WTC11 (cell line): Measurements from ENCODE around the gene TRIM66.

Experiments used
- ETV6 ChIP-seq: sonication (generic); formaldehyde crosslinking; IDR thresholded peaks from 2 replicates; pipeline ENCODE4 v1.8.1; 2022; ENCODE audit warnings: mild to moderate bottlenecking, missing genetic modification reagents
- FOXJ3 ChIP-seq: sonication (generic); formaldehyde crosslinking; IDR thresholded peaks from 2 replicates; pipeline ENCODE4 v1.9.0; 2021; ENCODE audit warnings: missing genetic modification reagents, mild to moderate bottlenecking, borderline replicate concordance
- NFYB ChIP-seq: sonication (generic); formaldehyde crosslinking; conservative IDR thresholded peaks from 2 replicates; pipeline ENCODE4 v1.8.0; 2022; ENCODE audit warnings: low read depth, missing genetic modification reagents
- SOX15 ChIP-seq: fragments of 250-450 bp; sonication (Bioruptor Pico); IDR thresholded peaks from 2 replicates; pipeline ENCODE4 v1.9.0; 2021; ENCODE audit warnings: mild to moderate bottlenecking
- ZNF416 ChIP-seq: fragments of 250-450 bp; sonication (Bioruptor Pico); IDR thresholded peaks from 2 replicates; pipeline ENCODE4 v1.9.0; 2021; ENCODE audit warnings: mild to moderate bottlenecking, inconsistent platforms
- TF ChIP-seq, protein P1 (sequence below): fragments of 200-600 bp; IDR thresholded peaks from 2 replicates; pipeline ENCODE4 v1.8.0; 2022; ENCODE audit warnings: antibody characterized with exemption
- TF ChIP-seq, protein P2 (sequence below): sonication (generic); formaldehyde crosslinking; IDR thresholded peaks from 2 replicates; pipeline ENCODE4 v1.8.0; 2022; ENCODE audit warnings: mild to moderate bottlenecking, missing genetic modification reagents
- TF ChIP-seq, protein P3 (sequence below): sonication (generic); formaldehyde crosslinking; IDR thresholded peaks from 2 replicates; pipeline ENCODE4 v1.8.1; 2022; ENCODE audit warnings: low read depth, missing genetic modification reagents, borderline replicate concordance
- TF ChIP-seq, protein P4 (sequence below): sonication (generic); formaldehyde crosslinking; IDR thresholded peaks from 2 replicates; pipeline ENCODE4 v1.8.0; 2022; ENCODE audit warnings: mild to moderate bottlenecking, missing genetic modification reagents
- TF ChIP-seq, protein P5 (sequence below): sonication (generic); formaldehyde crosslinking; IDR thresholded peaks from 2 replicates; pipeline ENCODE4 v1.8.1; 2023; ENCODE audit warnings: mild to moderate bottlenecking, moderate library complexity, missing genetic modification reagents
- TF ChIP-seq, protein P6 (sequence below): sonication (generic); formaldehyde crosslinking; IDR thresholded peaks from 2 replicates; pipeline ENCODE4 v1.8.1; 2023; ENCODE audit warnings: mild to moderate bottlenecking, missing genetic modification reagents, moderate library complexity
- TF ChIP-seq, protein P7 (sequence below): sonication (generic); formaldehyde crosslinking; IDR thresholded peaks from 2 replicates; pipeline ENCODE4 v1.8.0; 2023; ENCODE audit warnings: missing genetic modification reagents, mild to moderate bottlenecking, borderline replicate concordance
- TF ChIP-seq, protein P8 (sequence below): sonication (generic); formaldehyde crosslinking; IDR thresholded peaks from 2 replicates; pipeline ENCODE4 v1.8.0; 2022; ENCODE audit warnings: mild to moderate bottlenecking, missing genetic modification reagents

DNA sequence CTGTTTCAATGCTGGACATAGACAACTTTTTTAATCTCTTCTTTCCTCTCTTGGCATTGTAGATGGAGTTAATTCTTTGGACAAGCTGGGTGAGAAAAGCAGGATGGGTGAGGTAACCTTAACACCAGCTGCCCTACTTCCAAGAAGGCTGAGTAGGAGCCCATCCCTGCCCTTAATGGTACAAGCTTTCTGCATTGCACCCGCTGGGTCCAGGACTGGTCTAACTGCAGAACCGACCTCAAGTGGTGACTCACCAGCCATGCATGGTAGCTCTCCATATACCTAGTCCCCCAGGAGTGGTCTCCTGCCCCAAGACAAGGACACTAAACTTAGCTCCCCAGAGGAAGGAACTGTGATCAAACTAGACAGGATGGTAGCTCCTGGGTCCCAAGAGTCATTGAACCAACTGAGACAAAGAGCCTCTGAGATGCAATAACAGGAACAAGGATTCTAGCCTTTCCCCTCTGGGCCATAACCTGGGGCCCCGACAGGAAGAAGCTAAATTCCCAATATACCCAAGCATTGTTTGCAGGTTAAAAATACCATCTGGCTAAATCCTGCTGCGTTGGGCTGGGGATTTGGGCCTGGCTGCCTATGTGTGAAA, 32.3 kb upstream of the TRIM66 start:
- TF ChIP-seq ETV6 (no peak), FOXJ3 (CRISPR knock-in tag) (no peak), SOX15 (CRISPR knock-in tag) (no peak), ZNF416 (no peak), NFYB (CRISPR knock-in tag) (no peak)
- TF ChIP-seq, protein P1, sequence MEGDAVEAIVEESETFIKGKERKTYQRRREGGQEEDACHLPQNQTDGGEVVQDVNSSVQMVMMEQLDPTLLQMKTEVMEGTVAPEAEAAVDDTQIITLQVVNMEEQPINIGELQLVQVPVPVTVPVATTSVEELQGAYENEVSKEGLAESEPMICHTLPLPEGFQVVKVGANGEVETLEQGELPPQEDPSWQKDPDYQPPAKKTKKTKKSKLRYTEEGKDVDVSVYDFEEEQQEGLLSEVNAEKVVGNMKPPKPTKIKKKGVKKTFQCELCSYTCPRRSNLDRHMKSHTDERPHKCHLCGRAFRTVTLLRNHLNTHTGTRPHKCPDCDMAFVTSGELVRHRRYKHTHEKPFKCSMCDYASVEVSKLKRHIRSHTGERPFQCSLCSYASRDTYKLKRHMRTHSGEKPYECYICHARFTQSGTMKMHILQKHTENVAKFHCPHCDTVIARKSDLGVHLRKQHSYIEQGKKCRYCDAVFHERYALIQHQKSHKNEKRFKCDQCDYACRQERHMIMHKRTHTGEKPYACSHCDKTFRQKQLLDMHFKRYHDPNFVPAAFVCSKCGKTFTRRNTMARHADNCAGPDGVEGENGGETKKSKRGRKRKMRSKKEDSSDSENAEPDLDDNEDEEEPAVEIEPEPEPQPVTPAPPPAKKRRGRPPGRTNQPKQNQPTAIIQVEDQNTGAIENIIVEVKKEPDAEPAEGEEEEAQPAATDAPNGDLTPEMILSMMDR, result no peak
- TF ChIP-seq, protein P2, sequence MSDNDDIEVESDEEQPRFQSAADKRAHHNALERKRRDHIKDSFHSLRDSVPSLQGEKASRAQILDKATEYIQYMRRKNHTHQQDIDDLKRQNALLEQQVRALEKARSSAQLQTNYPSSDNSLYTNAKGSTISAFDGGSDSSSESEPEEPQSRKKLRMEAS (CRISPR knock-in tag), result no peak
- TF ChIP-seq, protein P3, sequence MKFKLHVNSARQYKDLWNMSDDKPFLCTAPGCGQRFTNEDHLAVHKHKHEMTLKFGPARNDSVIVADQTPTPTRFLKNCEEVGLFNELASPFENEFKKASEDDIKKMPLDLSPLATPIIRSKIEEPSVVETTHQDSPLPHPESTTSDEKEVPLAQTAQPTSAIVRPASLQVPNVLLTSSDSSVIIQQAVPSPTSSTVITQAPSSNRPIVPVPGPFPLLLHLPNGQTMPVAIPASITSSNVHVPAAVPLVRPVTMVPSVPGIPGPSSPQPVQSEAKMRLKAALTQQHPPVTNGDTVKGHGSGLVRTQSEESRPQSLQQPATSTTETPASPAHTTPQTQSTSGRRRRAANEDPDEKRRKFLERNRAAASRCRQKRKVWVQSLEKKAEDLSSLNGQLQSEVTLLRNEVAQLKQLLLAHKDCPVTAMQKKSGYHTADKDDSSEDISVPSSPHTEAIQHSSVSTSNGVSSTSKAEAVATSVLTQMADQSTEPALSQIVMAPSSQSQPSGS, result no peak
- TF ChIP-seq, protein P4, sequence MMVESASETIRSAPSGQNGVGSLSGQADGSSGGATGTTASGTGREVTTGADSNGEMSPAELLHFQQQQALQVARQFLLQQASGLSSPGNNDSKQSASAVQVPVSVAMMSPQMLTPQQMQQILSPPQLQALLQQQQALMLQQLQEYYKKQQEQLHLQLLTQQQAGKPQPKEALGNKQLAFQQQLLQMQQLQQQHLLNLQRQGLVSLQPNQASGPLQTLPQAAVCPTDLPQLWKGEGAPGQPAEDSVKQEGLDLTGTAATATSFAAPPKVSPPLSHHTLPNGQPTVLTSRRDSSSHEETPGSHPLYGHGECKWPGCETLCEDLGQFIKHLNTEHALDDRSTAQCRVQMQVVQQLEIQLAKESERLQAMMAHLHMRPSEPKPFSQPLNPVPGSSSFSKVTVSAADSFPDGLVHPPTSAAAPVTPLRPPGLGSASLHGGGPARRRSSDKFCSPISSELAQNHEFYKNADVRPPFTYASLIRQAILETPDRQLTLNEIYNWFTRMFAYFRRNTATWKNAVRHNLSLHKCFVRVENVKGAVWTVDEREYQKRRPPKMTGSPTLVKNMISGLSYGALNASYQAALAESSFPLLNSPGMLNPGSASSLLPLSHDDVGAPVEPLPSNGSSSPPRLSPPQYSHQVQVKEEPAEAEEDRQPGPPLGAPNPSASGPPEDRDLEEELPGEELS, result no peak
- TF ChIP-seq, protein P5, sequence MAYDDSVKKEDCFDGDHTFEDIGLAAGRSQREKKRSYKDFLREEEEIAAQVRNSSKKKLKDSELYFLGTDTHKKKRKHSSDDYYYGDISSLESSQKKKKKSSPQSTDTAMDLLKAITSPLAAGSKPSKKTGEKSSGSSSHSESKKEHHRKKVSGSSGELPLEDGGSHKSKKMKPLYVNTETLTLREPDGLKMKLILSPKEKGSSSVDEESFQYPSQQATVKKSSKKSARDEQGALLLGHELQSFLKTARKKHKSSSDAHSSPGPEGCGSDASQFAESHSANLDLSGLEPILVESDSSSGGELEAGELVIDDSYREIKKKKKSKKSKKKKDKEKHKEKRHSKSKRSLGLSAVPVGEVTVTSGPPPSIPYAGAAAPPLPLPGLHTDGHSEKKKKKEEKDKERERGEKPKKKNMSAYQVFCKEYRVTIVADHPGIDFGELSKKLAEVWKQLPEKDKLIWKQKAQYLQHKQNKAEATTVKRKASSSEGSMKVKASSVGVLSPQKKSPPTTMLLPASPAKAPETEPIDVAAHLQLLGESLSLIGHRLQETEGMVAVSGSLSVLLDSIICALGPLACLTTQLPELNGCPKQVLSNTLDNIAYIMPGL (CRISPR knock-in tag), result no peak
- TF ChIP-seq, protein P6, sequence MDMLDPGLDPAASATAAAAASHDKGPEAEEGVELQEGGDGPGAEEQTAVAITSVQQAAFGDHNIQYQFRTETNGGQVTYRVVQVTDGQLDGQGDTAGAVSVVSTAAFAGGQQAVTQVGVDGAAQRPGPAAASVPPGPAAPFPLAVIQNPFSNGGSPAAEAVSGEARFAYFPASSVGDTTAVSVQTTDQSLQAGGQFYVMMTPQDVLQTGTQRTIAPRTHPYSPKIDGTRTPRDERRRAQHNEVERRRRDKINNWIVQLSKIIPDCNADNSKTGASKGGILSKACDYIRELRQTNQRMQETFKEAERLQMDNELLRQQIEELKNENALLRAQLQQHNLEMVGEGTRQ, result no peak
- TF ChIP-seq, protein P7, sequence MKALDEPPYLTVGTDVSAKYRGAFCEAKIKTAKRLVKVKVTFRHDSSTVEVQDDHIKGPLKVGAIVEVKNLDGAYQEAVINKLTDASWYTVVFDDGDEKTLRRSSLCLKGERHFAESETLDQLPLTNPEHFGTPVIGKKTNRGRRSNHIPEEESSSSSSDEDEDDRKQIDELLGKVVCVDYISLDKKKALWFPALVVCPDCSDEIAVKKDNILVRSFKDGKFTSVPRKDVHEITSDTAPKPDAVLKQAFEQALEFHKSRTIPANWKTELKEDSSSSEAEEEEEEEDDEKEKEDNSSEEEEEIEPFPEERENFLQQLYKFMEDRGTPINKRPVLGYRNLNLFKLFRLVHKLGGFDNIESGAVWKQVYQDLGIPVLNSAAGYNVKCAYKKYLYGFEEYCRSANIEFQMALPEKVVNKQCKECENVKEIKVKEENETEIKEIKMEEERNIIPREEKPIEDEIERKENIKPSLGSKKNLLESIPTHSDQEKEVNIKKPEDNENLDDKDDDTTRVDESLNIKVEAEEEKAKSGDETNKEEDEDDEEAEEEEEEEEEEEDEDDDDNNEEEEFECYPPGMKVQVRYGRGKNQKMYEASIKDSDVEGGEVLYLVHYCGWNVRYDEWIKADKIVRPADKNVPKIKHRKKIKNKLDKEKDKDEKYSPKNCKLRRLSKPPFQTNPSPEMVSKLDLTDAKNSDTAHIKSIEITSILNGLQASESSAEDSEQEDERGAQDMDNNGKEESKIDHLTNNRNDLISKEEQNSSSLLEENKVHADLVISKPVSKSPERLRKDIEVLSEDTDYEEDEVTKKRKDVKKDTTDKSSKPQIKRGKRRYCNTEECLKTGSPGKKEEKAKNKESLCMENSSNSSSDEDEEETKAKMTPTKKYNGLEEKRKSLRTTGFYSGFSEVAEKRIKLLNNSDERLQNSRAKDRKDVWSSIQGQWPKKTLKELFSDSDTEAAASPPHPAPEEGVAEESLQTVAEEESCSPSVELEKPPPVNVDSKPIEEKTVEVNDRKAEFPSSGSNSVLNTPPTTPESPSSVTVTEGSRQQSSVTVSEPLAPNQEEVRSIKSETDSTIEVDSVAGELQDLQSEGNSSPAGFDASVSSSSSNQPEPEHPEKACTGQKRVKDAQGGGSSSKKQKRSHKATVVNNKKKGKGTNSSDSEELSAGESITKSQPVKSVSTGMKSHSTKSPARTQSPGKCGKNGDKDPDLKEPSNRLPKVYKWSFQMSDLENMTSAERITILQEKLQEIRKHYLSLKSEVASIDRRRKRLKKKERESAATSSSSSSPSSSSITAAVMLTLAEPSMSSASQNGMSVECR (CRISPR knock-in tag), result no peak
- TF ChIP-seq, protein P8, sequence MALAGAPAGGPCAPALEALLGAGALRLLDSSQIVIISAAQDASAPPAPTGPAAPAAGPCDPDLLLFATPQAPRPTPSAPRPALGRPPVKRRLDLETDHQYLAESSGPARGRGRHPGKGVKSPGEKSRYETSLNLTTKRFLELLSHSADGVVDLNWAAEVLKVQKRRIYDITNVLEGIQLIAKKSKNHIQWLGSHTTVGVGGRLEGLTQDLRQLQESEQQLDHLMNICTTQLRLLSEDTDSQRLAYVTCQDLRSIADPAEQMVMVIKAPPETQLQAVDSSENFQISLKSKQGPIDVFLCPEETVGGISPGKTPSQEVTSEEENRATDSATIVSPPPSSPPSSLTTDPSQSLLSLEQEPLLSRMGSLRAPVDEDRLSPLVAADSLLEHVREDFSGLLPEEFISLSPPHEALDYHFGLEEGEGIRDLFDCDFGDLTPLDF (CRISPR knock-in tag), result no peak
